Uterine smooth muscle cell (primary cell): ENCODE measurements around the gene CARD11. TPM values are rescaled to one million over a fixed set of nuclear protein-coding genes. Genes with fewer than 3 reads are reported as not detected.

Experiments used
- total RNA-seq: library from RNA; depleted of rRNA; stranded (reverse); fragments of >200 nt; gene quantifications from 2 replicates; pipeline ENCODE4 v1.2.3, GENCODE V29; 2014

The CARD11 gene
- total RNA-seq = 0.62 and 1.9 TPM in 2 replicates

GRCh38 chr7:3043544-3044371 lies at the start of gene CARD11:
Gene CARD11 (minus strand): TSS chr7:3043867. CDS start chr7:2958506, 85,361 bp downstream.

Other genes with a start within 250 kb of the CARD11 start
- gene GNA12, start 199.6 kb downstream of the CARD11 start, total RNA-seq = 41.4 and 48.0 TPM in 2 replicates